Trophoblast cell (in vitro differentiated cells and primary cell): ENCODE data around the gene SETX.

ENCODE experiments used
- DNase-seq, 2 donors: peaks; one replicate each; pipeline ENCODE4 v3.0.0-alpha.2; 2016
- H2AFZ ChIP-seq: 2 replicates; pipeline ENCODE4 v1.6.1; 2013; ENCODE audit warnings: low read length, moderate library complexity, mild to moderate bottlenecking; ENCODE audit not compliant: insufficient read depth, poor library complexity
- H2AK5ac ChIP-seq: 2 replicates; pipeline ENCODE4 v1.6.1; 2013; ENCODE audit warnings: mild to moderate bottlenecking, low read length
- H2BK120ac ChIP-seq: 2 replicates; pipeline ENCODE4 v1.6.1; 2013; ENCODE audit warnings: low read length, mild to moderate bottlenecking, moderate library complexity; ENCODE audit not compliant: insufficient read depth, poor library complexity
- H2BK12ac ChIP-seq: 2 replicates; pipeline ENCODE4 v1.6.1; 2013; ENCODE audit warnings: mild to moderate bottlenecking, low read length, moderate library complexity
- H2BK5ac ChIP-seq: 2 replicates; pipeline ENCODE4 v1.6.1; 2013; ENCODE audit warnings: low read length, low read depth, moderate library complexity, mild to moderate bottlenecking; ENCODE audit not compliant: poor library complexity
- H3K14ac ChIP-seq: 2 replicates; pipeline ENCODE4 v1.6.1; 2013; ENCODE audit warnings: mild to moderate bottlenecking, low read length
- H3K18ac ChIP-seq: 2 replicates; pipeline ENCODE4 v1.6.1; 2013; ENCODE audit warnings: mild to moderate bottlenecking, low read length
- H3K23ac ChIP-seq: 2 replicates; pipeline ENCODE4 v1.6.1; 2013; ENCODE audit warnings: low read length
- H3K27ac ChIP-seq: 2 replicates; pipeline ENCODE4 v1.5.1; 2013; ENCODE audit warnings: low read depth, mild to moderate bottlenecking, inconsistent platforms, low read length, moderate library complexity
- H3K27me3 ChIP-seq: 2 replicates; pipeline ENCODE4 v1.6.1; 2013; ENCODE audit warnings: inconsistent platforms, mild to moderate bottlenecking, low read length, moderate library complexity; ENCODE audit not compliant: insufficient read depth
- H3K36me3 ChIP-seq, 2 experiments: 1 replicate in 1 of 2; 2 replicates in 1 of 2; pipeline ENCODE4 v1.6.1; 2013; ENCODE audit warnings: low read length in 2 of 2, mild to moderate bottlenecking in 2 of 2, moderate library complexity in 1 of 2; ENCODE audit not compliant: insufficient read depth in 2 of 2, control insufficient read depth in 1 of 2
- H3K4ac ChIP-seq: 2 replicates; pipeline ENCODE4 v1.6.1; 2013; ENCODE audit warnings: low read depth, mild to moderate bottlenecking, low read length, moderate library complexity
- H3K4me1 ChIP-seq, 2 experiments: 1 replicate in 1 of 2; 2 replicates in 1 of 2; pipeline ENCODE4 v1.6.1; 2013; ENCODE audit warnings: low read length in 2 of 2, mild to moderate bottlenecking in 2 of 2, moderate library complexity in 1 of 2; ENCODE audit not compliant: insufficient read depth in 2 of 2, control insufficient read depth in 1 of 2
- H3K4me2 ChIP-seq: 2 replicates; pipeline ENCODE4 v1.6.1; 2013; ENCODE audit warnings: inconsistent platforms, mild to moderate bottlenecking, low read length, moderate library complexity
- H3K4me3 ChIP-seq: 2 replicates; pipeline ENCODE4 v1.5.1; 2013; ENCODE audit warnings: mild to moderate bottlenecking, low read depth, low read length, inconsistent platforms
- H3K79me1 ChIP-seq: one replicate; pipeline ENCODE4 v1.6.1; 2013; ENCODE audit warnings: low read length
- H3K79me2 ChIP-seq: 2 replicates; pipeline ENCODE4 v1.6.1; 2013; ENCODE audit warnings: low read length, mild to moderate bottlenecking; ENCODE audit not compliant: control insufficient read depth, insufficient read depth, poor library complexity
- H3K9ac ChIP-seq: 2 replicates; pipeline ENCODE4 v1.6.1; 2013; ENCODE audit warnings: mild to moderate bottlenecking, low read length
- H3K9me3 ChIP-seq: 2 replicates; pipeline ENCODE4 v1.6.1; 2013; ENCODE audit warnings: low read depth, mild to moderate bottlenecking, control low read depth, inconsistent platforms, low read length; ENCODE audit not compliant: insufficient read depth
- H4K12ac ChIP-seq: 2 replicates; pipeline ENCODE4 v1.6.1; 2013; ENCODE audit warnings: low read depth, mild to moderate bottlenecking, low read length, moderate library complexity
- H4K8ac ChIP-seq: 2 replicates; pipeline ENCODE4 v1.6.1; 2013; ENCODE audit warnings: low read depth, mild to moderate bottlenecking, low read length, moderate library complexity
- H4K91ac ChIP-seq: one replicate; pipeline ENCODE4 v1.6.1; 2013; ENCODE audit warnings: low read depth, mild to moderate bottlenecking, low read length, moderate library complexity
- WGBS: extraction: QIAGEN DNeasy Blood & Tissue Kit; methylation state at CpG from one replicate; pipeline ENCODE4 v1.1.7; 2013; ENCODE audit warnings: missing lambda C conversion rate; ENCODE audit not compliant: insufficient read length, insufficient coverage; ENCODE audit errors: extremely low coverage; 5-methylcytosine and 5-hydroxymethylcytosine counted together

The SETX gene

DNA sequence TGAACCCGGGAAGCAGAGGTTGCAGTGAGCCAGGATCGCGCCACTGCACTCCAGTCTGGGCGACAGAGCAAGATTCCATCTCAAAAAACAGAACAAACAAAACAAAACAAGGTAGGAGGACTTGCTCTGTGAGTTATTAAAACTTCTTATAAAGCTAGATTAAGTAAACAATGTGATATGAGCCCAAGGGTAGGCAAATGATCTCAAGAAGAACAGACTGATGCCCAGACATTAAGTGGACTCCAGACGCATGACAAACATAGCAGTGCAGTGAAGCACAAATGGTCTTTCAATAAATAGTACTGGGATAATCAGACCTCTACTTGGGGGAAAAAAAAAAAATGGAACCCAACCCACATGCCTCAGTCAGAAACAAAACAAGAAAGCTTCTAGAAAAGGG is 45.7 kb downstream of the SETX start:
- Histone ChIP-seq H3K4me1 (no peaks in the 10 kb centered on the region), H3K27me3 (no peaks in the 10 kb centered on the region), H3K14ac (no peak overlapping the region), H3K18ac (no peak overlapping the region), H2BK120ac (no peak overlapping the region), H3K79me1 (no peaks in the 10 kb centered on the region), H3K23ac (no peak overlapping the region), H4K8ac (no peak overlapping the region), H2AFZ (no peak overlapping the region), H3K4me2 (no peak overlapping the region), H3K4me3 (no peak overlapping the region), H3K79me2 (no peaks in the 10 kb centered on the region), H2BK12ac (no peak overlapping the region), H2BK5ac (no peak overlapping the region), H3K4ac (no peak overlapping the region), H3K36me3 (peaks cover 16% of the 10 kb centered on the region in 2 experiments), H3K27ac (no peak overlapping the region), H4K91ac (no peak overlapping the region), H3K9me3 (no peaks in the 10 kb centered on the region), H4K12ac (no peak overlapping the region), H3K9ac (no peak overlapping the region), H2AK5ac (no peak overlapping the region)
- WGBS: no CpG with 5 or more reads among the region's 5 CpGs
- DNase-seq: no peak

DNA sequence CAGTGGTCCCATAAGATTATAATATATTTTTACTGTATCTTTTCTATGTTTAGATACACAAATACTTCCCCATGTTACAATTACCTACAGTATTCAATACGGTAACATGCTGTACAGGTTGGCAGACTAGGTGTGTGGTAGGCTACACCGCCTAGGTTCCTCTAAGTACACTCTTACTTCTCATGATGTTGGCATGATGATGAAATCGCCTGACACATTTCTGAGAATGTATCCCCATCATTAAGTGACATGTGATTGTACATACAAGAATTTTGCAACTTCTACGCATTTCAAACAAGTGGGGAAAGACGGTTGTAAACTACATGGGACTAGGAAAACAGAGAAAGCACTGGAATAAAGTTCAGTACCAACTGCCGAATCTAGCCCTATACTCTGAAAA is 53.3 kb downstream of the SETX start:
- Histone ChIP-seq H3K9me3 (no peaks in the 10 kb centered on the region), H3K4me3 (no peak overlapping the region), H4K12ac (no peak overlapping the region), H3K4me2 (no peak overlapping the region), H2BK12ac (no peak overlapping the region), H3K14ac (no peak overlapping the region), H2AFZ (no peak overlapping the region), H3K79me2 (no peaks in the 10 kb centered on the region), H3K4me1 (no peaks in the 10 kb centered on the region), H4K8ac (no peak overlapping the region), H2BK5ac (no peak overlapping the region), H3K27ac (no peak overlapping the region), H3K18ac (no peak overlapping the region), H3K4ac (no peak overlapping the region), H3K79me1 (no peaks in the 10 kb centered on the region), H3K36me3 (peaks cover 15 to 22% of the 10 kb centered on the region in 2 experiments), H2BK120ac (no peak overlapping the region), H3K27me3 (no peaks in the 10 kb centered on the region), H4K91ac (no peak overlapping the region), H3K9ac (no peak overlapping the region), H2AK5ac (no peak overlapping the region), H3K23ac (no peak overlapping the region)
- WGBS: no CpG with 5 or more reads among the region's 6 CpGs
- DNase-seq: no peak

DNA sequence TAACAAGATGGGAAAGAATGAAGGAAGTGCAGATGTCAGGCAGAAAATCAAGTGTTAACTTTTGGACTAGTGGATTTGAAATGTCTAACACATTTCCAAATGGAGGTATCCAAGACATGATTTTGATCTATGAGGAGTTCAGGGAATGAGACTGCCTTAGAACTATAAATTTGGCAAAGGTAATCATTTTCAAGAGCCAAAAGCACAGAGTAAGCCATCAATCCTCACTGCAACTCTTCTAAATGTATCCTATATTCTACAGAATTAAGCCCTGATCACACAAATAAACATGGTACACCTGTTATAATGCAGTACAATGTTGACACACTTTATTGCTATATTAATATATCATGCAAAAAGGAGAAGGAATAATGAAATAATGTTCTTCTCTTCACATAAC is 55.6 kb downstream of the SETX start:
- no peak overlapping the region for H2BK5ac ChIP-seq
- no peak overlapping the region for H3K4me3 ChIP-seq
- H3K79me2 ChIP-seq: no peaks in the 10 kb centered on the region
- no peak overlapping the region for H3K14ac ChIP-seq
- peaks cover 21 to 35% of the 10 kb centered on the region in 2 experiments for H3K36me3 ChIP-seq
- H3K23ac ChIP-seq: no peak overlapping the region
- H2BK120ac ChIP-seq: no peak overlapping the region
- DNase-seq: no peak
- no peaks in the 10 kb centered on the region for H3K4me1 ChIP-seq
- no peak overlapping the region for H3K18ac ChIP-seq
- H3K27ac ChIP-seq: no peak overlapping the region
- H4K12ac ChIP-seq: no peak overlapping the region
- no peak overlapping the region for H2BK12ac ChIP-seq
- no peaks in the 10 kb centered on the region for H3K9me3 ChIP-seq
- H2AK5ac ChIP-seq: no peak overlapping the region
- H3K79me1 ChIP-seq: no peaks in the 10 kb centered on the region
- H3K9ac ChIP-seq: no peak overlapping the region
- no peak overlapping the region for H4K91ac ChIP-seq
- no peak overlapping the region for H2AFZ ChIP-seq
- no peak overlapping the region for H3K4ac ChIP-seq
- no peak overlapping the region for H4K8ac ChIP-seq
- no peaks in the 10 kb centered on the region for H3K27me3 ChIP-seq
- H3K4me2 ChIP-seq: no peak overlapping the region

DNA sequence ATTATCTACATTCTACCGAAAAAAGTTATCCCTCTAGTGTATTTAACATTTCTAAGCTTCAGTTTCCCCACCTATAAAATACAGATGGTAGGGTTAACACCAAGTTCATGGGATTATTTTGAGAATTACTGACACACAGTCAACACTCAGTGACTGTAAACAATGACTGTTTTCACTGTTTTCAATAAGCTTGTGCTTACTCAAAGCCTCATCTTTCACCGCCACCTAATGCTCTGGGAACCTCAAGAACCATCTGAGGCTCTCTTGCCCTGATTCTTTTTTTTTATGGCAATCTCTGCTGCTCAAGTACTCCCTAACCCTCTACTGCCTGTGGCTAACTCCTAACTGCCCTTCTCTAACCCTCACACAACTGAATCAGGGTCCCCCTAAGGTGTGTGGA is 59.6 kb downstream of the SETX start:
- Histone ChIP-seq H2BK5ac (no peak overlapping the region), H2BK120ac (no peak overlapping the region), H3K23ac (no peak overlapping the region), H4K8ac (no peak overlapping the region), H3K4me3 (no peak overlapping the region), H3K36me3 (peaks cover 23 to 35% of the 10 kb centered on the region in 2 experiments), H3K14ac (no peak overlapping the region), H3K9ac (no peak overlapping the region), H3K9me3 (no peaks in the 10 kb centered on the region), H3K4me1 (no peaks in the 10 kb centered on the region), H3K27ac (no peak overlapping the region), H3K27me3 (no peaks in the 10 kb centered on the region), H2BK12ac (no peak overlapping the region), H2AK5ac (no peak overlapping the region), H2AFZ (no peak overlapping the region), H3K79me2 (no peaks in the 10 kb centered on the region), H4K12ac (no peak overlapping the region), H3K4ac (no peak overlapping the region), H4K91ac (no peak overlapping the region), H3K18ac (no peak overlapping the region), H3K79me1 (no peaks in the 10 kb centered on the region), H3K4me2 (no peak overlapping the region)
- no CpG with 5 or more reads among the region's 2 CpGs for WGBS
- no peak for DNase-seq
